ENCODE measurements around the gene SLC10A3. TPM values are rescaled to one million over a fixed set of nuclear protein-coding genes. Genes with fewer than 3 reads are reported as not detected.

SLC10A3 gene
- polyA plus RNA-seq, 3 donors = 25.3 to 33.1 (median 26.7) TPM

- H3K9me3 ChIP-seq (replicated peaks in 1 of 2; ENCODE audit: control insufficient read depth in 1 of 2, insufficient read depth in 1 of 2, low read length in 2 of 2) = peaks cover 0 to 4% of the 10 kb centered on the region in 2 donors
- intact Hi-C loops (cut with micrococcal nuclease) = no loop called here
- no peaks in the 10 kb centered on the region for H3K27me3 ChIP-seq (ENCODE audit: control insufficient read depth in 2 of 2, insufficient read depth in 2 of 2, low read length in 2 of 2)
Measured at GRCh38 chrX:154468217-154468616, 22.2 kb downstream of the SLC10A3 start.

GRCh38 chrX:154467556-154467955, 22.9 kb downstream of the SLC10A3 start:
- 97% methylated on average over 12 of the region's 21 CpGs for WGBS (ENCODE audit: insufficient coverage)
- no peaks in the 10 kb centered on the region for H3K4me1 Mint-ChIP-seq
- no peak overlapping the region for H3K27ac ChIP-seq (ENCODE audit: low read depth in 1 of 2, low read length in 2 of 2)
- H3K4me2 ChIP-seq (replicated peaks; ENCODE audit: extremely low read depth, low read length, poor library complexity, severe bottlenecking) = no peak overlapping the region
- no peaks in the 10 kb centered on the region for H3K4me1 ChIP-seq (ENCODE audit: control insufficient read depth in 1 of 2, insufficient read depth in 2 of 2, low read length in 2 of 2)
- TF ChIP-seq CTCF (IDR thresholded peaks at IDR 0.05) = no peak
- H3K9me3 Mint-ChIP-seq = peaks cover 0 to 7% (median 0%) of the 10 kb centered on the region in 7 donors
- no peaks in the 10 kb centered on the region for H4K20me1 ChIP-seq (ENCODE audit: insufficient read depth, low read length)
- H3K27me3 ChIP-seq (ENCODE audit: control insufficient read depth in 2 of 2, insufficient read depth in 2 of 2, low read length in 2 of 2) = no peaks in the 10 kb centered on the region
- H3K27me3 Mint-ChIP-seq (ENCODE audit: low read depth in 3 of 3) = peaks cover 0 to 9% (median 2%) of the 10 kb centered on the region in 3 donors
- no peak overlapping the region for H3K4me3 ChIP-seq (replicated peaks in 1 of 3; ENCODE audit: low read depth in 2 of 3, low read length in 3 of 3)
- no peak overlapping the region for H3K4me3 Mint-ChIP-seq
- no peak for DNase-seq
- peaks cover 0 to 4% of the 10 kb centered on the region in 2 donors for H3K9me3 ChIP-seq (replicated peaks in 1 of 2; ENCODE audit: control insufficient read depth in 1 of 2, insufficient read depth in 1 of 2, low read length in 2 of 2)
- H2AFZ ChIP-seq (ENCODE audit: insufficient read depth, low read depth, low read length, poor library complexity, severe bottlenecking) = no peak overlapping the region
- no peaks in the 10 kb centered on the region for H3K36me3 Mint-ChIP-seq
- no peak overlapping the region for H3K27ac Mint-ChIP-seq
- no peak overlapping the region for H3K9ac ChIP-seq (ENCODE audit: insufficient read depth, low read length, poor library complexity, severe bottlenecking)
- intact Hi-C loops (cut with micrococcal nuclease) = no loop called here
- no peaks in the 10 kb centered on the region for H3K36me3 ChIP-seq (replicated peaks in 1 of 2; ENCODE audit: control insufficient read depth in 1 of 2, insufficient read depth in 2 of 2, low read length in 2 of 2)
- H3K79me2 ChIP-seq (ENCODE audit: insufficient read depth, low read length) = no peaks in the 10 kb centered on the region

More at GRCh38 chrX:154468217-154468616, 22.2 kb downstream of the SLC10A3 start:
- Histone ChIP-seq H3K9ac (ENCODE audit: insufficient read depth, low read length, poor library complexity, severe bottlenecking) (no peak overlapping the region), H3K36me3 (replicated peaks in 1 of 2; ENCODE audit: control insufficient read depth in 1 of 2, insufficient read depth in 2 of 2, low read length in 2 of 2) (no peaks in the 10 kb centered on the region), H3K4me1 (ENCODE audit: control insufficient read depth in 1 of 2, insufficient read depth in 2 of 2, low read length in 2 of 2) (no peaks in the 10 kb centered on the region), H3K4me2 (replicated peaks; ENCODE audit: extremely low read depth, low read length, poor library complexity, severe bottlenecking) (no peak overlapping the region), H4K20me1 (ENCODE audit: insufficient read depth, low read length) (no peaks in the 10 kb centered on the region), H2AFZ (ENCODE audit: insufficient read depth, low read depth, low read length, poor library complexity, severe bottlenecking) (no peak overlapping the region), H3K79me2 (ENCODE audit: insufficient read depth, low read length) (no peaks in the 10 kb centered on the region), H3K27ac (ENCODE audit: low read depth in 1 of 2, low read length in 2 of 2) (no peak overlapping the region), H3K4me3 (replicated peaks in 1 of 3; ENCODE audit: low read depth in 2 of 3, low read length in 3 of 3) (no peak overlapping the region)
- Mint-ChIP-seq H3K4me3 (no peak overlapping the region), H3K27ac (no peak overlapping the region), H3K9me3 (peaks cover 0 to 7% (median 0%) of the 10 kb centered on the region in 7 donors), H3K27me3 (ENCODE audit: low read depth in 3 of 3) (peaks cover 0 to 6% (median 2%) of the 10 kb centered on the region in 3 donors), H3K4me1 (no peaks in the 10 kb centered on the region), H3K36me3 (no peaks in the 10 kb centered on the region)
- no peak for TF ChIP-seq CTCF (IDR thresholded peaks at IDR 0.05)
- WGBS (ENCODE audit: insufficient coverage) = 96% methylated on average over 15 of the region's 23 CpGs
- DNase-seq = no peak
